Activated T-cell treated with anti-CD3 and anti-CD28 coated beads for 24 hours (primary cell): Measurements from ENCODE around the gene RPS6KA5.
"Not testable (repeated sequence)": the region's sequence is repeated elsewhere in the genome, so short reads cannot be mapped to it uniquely, and the experiment has no call there.

Source experiments
- DNase-seq: peaks from one replicate; pipeline ENCODE4 v3.0.0-alpha.2; 2020; ENCODE audit warnings: low read depth

RPS6KA5 gene

DNA sequence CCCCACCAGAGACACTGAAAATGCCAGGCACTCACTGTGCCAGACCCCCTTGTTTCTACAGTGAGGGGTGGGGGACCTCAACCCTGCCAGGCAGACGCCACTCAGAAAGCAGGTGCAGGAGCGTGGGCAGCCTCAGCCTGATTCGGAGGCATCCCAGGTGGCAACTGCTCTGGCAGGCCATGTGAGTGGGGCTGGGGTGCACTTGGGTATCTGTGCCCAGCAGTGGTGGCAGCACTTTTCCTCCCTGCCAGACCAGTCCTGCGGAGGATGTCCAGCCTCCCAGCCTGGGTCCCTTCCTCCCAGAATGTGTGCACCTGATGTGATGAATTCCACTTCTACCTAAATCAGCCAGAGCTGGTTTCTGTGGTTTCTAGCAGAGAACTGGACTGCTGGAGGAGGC is 230.8 kb downstream of the RPS6KA5 start:
- no peak for DNase-seq

DNA sequence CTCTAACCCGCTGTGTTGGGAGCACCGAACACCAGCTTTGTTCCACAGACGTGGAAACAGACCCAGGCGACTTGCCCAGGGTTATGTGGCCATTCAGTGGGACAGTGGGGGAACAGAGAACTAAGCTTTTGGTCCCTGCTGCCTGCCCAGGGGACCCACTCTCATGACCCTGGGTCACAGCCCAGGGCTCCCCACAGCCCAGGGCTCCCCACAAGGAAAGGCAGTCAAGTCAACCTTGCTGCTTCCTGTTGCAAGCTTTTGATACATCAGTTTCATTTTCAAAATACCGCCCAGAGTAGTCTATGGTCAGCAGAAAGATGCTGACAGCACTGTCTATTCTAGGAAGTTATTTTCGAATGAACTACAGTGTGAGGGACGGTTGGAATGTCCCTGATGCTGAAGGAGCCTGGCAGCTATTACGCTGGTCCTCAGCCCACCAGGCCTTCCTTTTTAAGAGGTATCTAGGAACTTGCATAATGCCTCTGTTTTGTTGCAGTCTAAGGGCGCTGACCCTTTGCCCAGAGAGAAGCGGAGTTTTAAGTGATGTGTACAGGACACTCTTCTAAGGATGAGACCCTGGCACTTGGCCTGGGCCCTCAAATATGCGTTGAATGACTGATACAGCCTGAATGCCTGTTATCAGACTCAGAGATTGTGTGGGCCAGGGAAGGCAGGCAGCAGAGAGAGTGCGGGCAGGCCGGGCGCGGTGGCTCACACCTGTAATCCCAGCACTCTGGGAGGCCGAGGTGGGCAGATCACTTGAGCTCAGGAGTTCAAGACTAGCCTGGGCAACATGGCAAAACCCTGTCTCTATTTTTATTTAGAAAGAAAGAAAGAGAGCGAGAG is 231.6 kb downstream of the RPS6KA5 start:
- no peak for DNase-seq

DNA sequence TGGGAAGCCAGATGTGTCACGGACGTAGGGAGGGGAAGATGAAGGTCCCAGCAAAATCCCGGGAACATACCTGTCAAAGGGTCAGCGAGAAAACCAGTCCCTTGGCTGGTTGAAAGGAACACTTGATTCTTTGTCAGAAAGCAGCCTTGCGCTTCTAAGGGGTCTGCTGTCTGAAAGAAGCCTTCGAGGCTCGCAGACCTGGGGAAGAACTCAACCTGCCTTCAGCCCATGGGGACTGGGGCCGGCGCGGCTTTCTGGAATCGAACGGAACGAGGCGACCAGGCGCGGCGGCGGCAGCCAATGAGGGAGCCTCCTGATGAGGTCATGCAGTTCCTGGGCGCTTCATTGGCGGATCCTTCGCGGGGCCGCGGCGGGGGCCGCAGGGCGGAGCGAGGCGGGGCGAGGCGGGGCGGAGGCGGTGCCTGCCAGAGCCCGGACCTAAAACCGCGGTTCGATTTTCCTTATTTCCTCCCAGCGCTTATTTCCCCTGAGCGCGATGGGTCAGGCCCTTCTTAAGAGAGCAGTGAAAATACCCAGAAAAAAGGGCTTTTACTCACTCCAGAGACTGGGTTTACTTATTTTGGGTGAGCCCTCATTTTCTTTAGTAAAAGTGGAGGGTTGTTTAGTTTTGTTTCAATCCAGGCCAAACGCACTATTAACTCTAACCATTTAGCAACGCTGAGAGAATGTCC is 232.4 kb downstream of the RPS6KA5 start:
- DNase-seq: peak; percentile 87

- not testable (repeated sequence) for DNase-seq
Measured at GRCh38 chr14:90823542-90823941, 236.9 kb downstream of the RPS6KA5 start.

- peak; percentile 70 for DNase-seq
Measured at GRCh38 chr14:90820958-90821357, 239.5 kb downstream of the RPS6KA5 start.

DNA sequence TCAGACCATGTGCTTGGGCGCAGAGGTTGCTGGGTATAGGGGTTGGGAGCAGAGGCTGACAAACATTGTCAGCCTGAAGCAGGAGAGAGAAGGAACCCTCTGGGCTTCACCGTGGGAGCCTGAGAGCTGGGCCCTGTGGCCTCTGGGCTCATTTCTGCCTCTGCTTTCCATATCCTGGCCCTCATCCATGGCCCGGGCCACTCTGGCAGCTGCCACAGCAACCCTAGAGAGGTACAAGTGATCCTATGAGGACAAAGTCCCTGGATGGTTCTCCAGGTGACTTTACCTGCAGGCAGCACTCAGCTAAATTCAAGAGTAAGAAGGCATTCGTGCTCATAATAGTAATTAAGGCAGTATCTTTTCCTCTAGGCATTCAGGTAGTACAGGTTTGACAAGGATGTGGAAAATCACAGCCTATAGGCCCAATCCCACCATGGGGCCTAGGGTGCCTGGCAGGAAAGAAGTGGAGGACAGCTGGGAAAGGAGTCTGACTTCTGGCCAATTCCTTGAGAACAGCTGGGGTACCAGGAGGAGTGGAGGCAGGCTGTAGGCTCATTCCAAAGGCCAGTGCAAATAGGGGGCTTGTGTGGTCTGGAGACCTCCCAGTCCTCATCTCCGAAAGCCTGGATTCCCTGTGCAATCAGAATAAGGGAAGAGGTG is 240.6 kb downstream of the RPS6KA5 start:
- DNase-seq: no peak

GRCh38 chr14:90818715-90819114 is 241.7 kb downstream of the RPS6KA5 start:
- no peak for DNase-seq

GRCh38 chr14:90816681-90817436 is 243.6 kb downstream of the RPS6KA5 start:
- no peak for DNase-seq

DNA sequence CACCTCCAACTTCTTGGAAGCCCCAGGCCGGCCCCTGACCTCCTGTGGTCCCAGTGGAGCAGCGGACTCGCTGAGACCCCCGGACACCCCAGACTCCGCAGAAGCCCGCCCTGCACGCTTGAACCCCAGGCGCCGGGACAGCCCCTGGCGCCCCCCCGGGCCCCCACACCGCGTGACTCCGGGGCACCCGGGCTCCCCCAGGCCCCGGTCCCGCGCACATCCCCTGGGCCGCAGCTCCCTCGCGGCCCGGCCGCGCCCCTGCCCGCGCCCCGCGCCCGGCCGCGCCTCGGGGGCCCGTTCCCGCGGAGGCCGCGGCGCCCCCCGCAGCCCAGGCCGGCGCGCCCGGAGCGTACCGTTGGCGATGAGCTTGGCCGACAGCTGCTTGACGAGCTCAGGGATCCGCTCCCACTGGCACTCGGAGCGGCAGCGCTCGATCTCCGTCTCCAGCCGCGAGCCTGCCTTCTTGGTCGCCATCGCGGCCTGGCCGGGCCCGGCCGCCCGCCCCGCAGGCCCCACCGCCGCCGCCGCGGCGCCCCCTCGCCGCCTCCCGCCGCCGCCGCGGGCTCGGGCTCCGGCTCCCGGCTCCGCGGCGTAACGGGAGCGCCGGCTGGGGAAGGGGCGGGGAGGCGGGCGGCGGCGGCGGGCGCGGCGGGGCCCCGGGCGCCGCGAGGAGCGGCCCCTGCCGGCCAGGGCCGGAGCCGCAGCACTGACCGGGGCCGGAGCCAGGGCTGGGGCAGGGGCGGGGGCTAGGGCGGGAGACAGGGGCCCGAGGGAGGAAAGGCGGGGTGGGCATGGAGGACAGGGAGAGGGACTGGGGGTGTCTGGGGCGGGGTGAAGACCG is 244.4 kb downstream of the RPS6KA5 start, which contains the start of gene TTC7B:
Gene TTC7B (minus strand): TSS at position 609 of the 841 bp plus-strand sequence. CDS start 135 bp downstream, at position 474.
- DNase-seq: no peak

- DNase-seq: no peak
Measured at GRCh38 chr14:90815572-90815821, 244.9 kb downstream of the RPS6KA5 start.

DNA sequence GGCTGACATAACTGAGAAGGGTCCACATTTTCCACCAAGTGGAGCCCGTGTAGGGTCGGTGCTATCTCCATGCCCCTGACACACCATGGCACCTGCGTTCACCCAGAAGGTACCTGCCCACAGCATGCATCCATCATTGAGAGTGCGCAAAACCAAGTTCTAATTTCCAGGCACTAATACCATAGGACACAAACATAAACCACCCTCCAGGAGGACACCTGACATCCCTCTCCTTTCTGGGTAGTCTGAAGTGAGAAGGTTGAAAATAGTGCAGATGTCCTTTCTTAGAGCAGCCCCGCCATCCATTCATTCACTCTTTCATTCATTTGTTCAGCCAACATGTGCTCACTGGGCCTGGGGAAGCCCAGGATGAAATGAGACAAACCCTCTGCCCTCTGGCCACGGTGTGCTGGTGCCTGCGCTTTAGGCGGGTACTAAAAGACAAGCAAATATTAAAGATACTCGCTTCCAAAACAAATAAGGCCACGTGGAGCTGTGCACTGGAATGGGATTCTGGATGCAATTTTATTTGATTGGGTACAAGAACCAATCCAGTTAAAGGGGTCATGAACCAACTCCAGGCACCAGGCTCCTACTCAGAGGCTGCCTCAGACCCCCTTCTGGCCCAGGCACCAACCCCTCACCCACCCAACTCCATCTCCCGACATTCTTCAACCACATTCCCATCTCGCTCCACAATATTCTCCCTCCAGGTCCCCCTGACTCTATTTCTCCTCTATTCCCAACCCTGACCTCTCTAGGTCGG is 245.5 kb downstream of the RPS6KA5 start:
- no peak for DNase-seq

DNA sequence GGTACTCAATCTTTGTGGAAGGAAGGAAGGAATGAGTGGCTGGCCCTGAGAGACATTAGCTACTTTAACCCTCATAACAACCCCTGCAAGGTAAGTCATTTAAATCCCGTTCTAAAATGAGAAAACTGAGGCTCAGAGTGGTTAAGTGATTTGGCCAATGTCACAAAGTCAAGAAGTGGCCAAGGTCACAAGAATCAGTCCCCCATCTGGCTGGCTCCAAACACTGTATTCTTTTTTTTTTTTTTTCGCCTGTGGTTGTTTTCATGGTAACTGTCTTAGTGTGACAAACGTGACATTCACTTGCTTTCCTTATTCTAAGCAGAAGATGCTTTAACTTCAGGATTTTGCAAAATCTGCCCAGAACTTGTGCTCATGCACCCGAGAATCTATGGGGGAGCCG is 247.0 kb downstream of the RPS6KA5 start:
- DNase-seq: no peak

GRCh38 chr14:90812109-90812508 is 248.3 kb downstream of the RPS6KA5 start:
- DNase-seq: no peak

- DNase-seq: no peak
Measured at GRCh38 chr14:90811641-90812040, 248.8 kb downstream of the RPS6KA5 start.

DNA sequence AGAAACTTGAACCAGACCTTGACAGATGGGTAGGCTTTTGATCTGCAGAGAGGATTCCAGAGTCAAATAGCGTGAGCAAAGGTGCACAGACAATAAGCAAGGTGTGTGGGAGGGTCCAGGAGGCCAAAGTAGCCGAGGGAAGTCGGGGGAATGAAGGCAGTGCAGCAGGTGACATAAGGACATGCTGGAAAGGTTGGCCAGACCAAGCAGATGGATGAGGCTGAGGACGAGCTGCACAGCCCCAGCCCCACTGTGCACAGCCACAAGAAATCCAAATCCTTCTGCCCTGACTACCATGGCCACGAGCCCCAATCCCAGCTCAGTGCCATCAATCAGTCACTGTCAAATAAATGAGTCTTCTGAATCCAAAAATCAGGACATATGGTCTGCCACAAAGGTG is 249.6 kb downstream of the RPS6KA5 start:
- DNase-seq: no peak

GRCh38 chr14:90809530-90810312 is 250.7 kb downstream of the RPS6KA5 start:
- DNase-seq: no peak

- no peak for DNase-seq
Measured at GRCh38 chr14:90808759-90809529, 251.5 kb downstream of the RPS6KA5 start.

- no peak for DNase-seq
Measured at GRCh38 chr14:90807060-90807459, 253.4 kb downstream of the RPS6KA5 start.
